Choroid plexus epithelial cell (primary cell): ENCODE results near the gene LPIN1.

Experiments
- DNase-seq: peaks from one replicate; pipeline ENCODE4 v3.0.0-alpha.2; 2010; ENCODE audit warnings: low read depth
- H3K4me3 ChIP-seq: 2 replicates; pipeline ENCODE4 v1.5.1; 2011; ENCODE audit warnings: low read depth, mild to moderate bottlenecking, control low read depth, low read length, moderate library complexity
- CTCF ChIP-seq: conservative IDR thresholded peaks from 2 replicates; pipeline ENCODE4 v1.5.1; 2011; ENCODE audit warnings: low read depth, mild to moderate bottlenecking, control low read depth, inconsistent platforms, low read length, moderate library complexity

The LPIN1 gene

GRCh38 chr2:11710210-11710609 is 36.2 kb upstream of the LPIN1 start:
- no peak overlapping the region for H3K4me3 ChIP-seq
- peak; percentile 91 for DNase-seq
- no peak for TF ChIP-seq CTCF

- peak; percentile 26 for DNase-seq
- no peak for TF ChIP-seq CTCF
- H3K4me3 ChIP-seq: no peak overlapping the region
These were observed 35.6 kb upstream of the LPIN1 start for GRCh38 chr2:11710632-11711353.

- no peak for TF ChIP-seq CTCF
- DNase-seq: no peak
These were observed 35.1 kb upstream of the LPIN1 start for GRCh38 chr2:11711354-11711716.

GRCh38 chr2:11711751-11712150 is 34.7 kb upstream of the LPIN1 start:
- no peak for DNase-seq
- no peak for TF ChIP-seq CTCF
- no peak overlapping the region for H3K4me3 ChIP-seq

More at GRCh38 chr2:11711354-11711716, 35.1 kb upstream of the LPIN1 start:
- H3K4me3 ChIP-seq: no peak overlapping the region

- TF ChIP-seq CTCF: no peak
- no peak overlapping the region for H3K4me3 ChIP-seq
- no peak for DNase-seq
These were observed 33.6 kb upstream of the LPIN1 start for GRCh38 chr2:11712866-11713265.

GRCh38 chr2:11713815-11714214 is 32.6 kb upstream of the LPIN1 start:
- TF ChIP-seq CTCF: no peak
- no peak overlapping the region for H3K4me3 ChIP-seq
- no peak for DNase-seq

GRCh38 chr2:11715987-11716652 is 30.3 kb upstream of the LPIN1 start:
- H3K4me3 ChIP-seq: no peak overlapping the region
- TF ChIP-seq CTCF: no peak
- DNase-seq: no peak
